NCI-H1930 (cell line): Measurements from ENCODE around the gene ABHD12.

Source experiments
- DNase-seq, 2 experiments: peaks; one replicate each; lab custom pipeline; 2025; lab: John Stamatoyannopoulos, UW

The ABHD12 gene

GRCh38 chr20:25257130-25257529 is 133.5 kb downstream of the ABHD12 start:
- DNase-seq = no peak

GRCh38 chr20:25256226-25256859 is 134.3 kb downstream of the ABHD12 start:
- no peak for DNase-seq

DNA sequence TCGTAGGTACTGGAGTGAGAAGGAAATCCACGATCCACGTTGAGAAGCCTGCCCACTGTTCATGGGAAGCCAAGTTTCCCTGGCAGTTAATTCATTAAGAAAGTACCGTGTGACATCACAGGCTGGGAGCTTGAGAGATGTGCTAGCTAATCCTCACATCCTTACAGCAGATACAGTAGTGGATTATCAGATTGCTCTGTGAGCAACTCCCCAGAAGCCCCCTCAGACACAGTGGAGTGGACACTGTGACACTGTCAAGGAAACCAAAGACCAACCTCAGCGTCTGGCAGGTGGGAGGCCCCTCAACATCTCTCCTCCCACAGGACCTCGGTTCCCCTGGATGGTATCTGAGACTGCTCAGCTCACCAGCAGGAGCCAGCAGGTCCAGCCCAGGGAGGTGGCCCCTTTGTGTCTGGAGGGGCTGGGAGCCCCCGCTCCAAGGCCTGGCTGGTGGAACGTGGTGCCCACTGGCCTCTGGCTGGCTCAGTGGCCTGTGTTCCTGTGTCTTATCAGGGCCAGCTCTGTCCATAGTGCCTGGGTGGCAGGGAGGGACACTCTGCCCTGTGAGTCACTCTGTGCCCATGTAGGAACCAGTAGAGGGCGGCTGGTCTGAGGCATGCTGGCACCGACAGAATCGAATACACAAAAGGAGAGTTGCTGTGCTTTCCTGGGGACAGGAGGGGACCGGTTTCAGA is 135.5 kb downstream of the ABHD12 start:
- no peak for DNase-seq

GRCh38 chr20:25254571-25254970 is 136.1 kb downstream of the ABHD12 start:
- no peak for DNase-seq

DNA sequence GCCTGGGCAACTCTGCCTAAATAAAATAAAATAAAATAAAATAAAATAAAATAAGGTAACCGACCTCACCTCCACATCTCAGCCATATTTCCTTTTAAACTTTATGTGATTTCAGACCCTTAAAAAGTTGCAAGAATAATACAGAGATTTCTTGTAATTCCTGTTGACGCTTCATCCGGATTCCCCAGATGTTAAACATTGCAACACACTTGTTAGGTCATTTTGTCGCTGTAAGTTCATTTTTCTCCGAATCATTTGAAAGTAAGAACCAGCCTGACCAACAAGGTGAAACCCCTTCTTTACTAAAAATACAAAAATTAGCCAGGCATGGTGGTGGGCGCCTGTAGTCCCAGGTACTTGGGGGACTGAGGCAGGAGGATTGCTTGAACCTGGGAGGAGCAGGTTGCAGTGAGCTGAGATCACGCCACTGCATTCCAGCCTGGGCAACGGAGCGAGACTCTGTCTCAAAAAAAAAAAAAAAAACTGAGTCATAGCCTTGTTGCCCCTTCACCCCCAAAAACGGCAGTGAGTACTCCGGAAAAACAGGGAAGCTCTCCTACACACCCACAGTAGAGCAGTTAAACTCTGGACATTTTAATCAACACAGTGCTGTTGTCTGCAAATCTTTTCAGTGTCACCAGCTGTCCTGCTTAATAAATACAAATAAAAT is 136.9 kb downstream of the ABHD12 start:
- no peak for DNase-seq

DNA sequence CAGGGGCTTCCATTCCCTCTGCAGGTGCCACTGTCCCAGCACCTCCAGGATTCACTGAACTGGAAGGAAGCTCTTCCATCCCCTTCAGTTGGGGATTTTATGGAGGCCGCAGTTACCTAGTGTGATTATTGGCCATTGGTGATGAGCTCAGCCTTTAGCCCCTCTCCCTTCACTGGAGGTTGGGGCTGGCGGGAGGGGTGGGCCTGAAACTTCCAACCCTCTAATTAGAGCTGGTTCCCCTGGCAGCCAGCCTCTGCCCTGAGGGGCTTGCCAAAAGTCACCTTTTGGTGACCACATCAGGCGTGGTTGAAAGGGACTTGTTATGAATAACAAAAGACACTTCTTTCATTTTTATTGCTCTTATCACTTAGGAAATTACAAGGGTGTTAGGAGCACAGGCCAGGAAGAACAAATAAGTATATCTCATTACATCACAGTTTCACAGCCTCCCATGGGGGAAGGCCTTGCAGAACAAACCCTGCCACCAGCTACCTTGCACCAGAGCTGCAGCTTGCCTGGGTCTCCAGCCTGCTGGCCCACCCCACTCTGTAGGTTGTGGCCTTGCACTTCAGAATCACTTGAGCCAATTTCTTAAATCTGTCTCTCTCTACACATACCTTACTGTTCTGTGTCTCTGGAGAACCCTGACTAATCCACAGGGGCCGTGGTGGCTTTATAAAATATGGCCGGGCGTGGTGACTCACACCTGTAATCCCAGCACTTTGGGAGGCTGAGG is 137.8 kb downstream of the ABHD12 start:
- no peak for DNase-seq

- no peak for DNase-seq
These were observed 138.4 kb downstream of the ABHD12 start for GRCh38 chr20:25252230-25252651.

GRCh38 chr20:25251558-25251957 is 139.1 kb downstream of the ABHD12 start:
- DNase-seq = no peak

DNA sequence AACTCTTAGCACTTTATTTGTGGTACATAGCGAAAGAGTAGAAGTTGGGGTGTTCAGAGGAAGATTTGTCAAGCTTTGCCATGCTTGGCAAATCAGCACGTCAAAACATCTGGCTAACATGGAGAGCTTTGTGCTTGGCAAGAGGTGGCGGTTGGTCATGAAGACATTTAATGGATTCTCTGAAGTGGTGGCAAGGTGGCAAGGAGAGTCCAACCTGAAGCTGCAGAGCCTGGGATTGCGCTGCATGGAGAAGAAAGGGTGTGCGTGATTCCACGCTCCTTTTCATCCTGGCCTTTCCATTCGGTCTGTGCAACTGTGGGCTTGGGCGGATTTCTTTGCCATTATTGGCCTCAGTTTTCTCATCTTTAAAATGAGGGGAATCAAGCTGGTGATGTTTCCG is 139.6 kb downstream of the ABHD12 start:
- no peak for DNase-seq

DNA sequence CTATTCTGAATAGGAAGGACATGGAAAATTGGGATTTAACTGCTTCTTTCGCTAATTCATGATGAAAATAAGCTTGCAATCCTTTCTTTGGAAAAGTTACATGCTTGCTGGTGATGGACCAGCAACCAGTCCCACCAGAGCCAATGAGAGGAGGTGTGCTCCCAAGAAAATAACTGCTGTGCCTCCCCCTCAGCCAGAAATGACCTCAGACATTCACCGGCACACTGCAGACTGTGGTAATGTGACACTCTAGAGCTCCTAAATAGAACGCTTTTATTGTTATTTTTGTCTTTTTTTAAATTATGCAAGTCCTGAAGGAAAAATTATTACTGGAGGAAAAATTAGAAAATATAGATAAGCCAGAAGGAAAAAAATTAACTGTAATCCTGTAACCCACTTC is 140.1 kb downstream of the ABHD12 start:
- DNase-seq = no peak
